Measurements from ENCODE around the gene UNC13A.
"Not testable (repeated sequence)": the region's sequence is repeated elsewhere in the genome, so short reads cannot be mapped to it uniquely, and the experiment has no call there.

UNC13A gene

GRCh38 chr19:17599780-17600179, 88.4 kb downstream of the UNC13A start:
- no peak for DNase-seq

- DNase-seq: no peak
Measured at GRCh38 chr19:17598953-17599352, 89.2 kb downstream of the UNC13A start.

- not testable (repeated sequence) for DNase-seq
Measured at GRCh38 chr19:17598063-17598462, 90.1 kb downstream of the UNC13A start.

- not testable (repeated sequence) for DNase-seq
Measured at GRCh38 chr19:17594296-17594695, 93.9 kb downstream of the UNC13A start.

GRCh38 chr19:17590866-17591265, 97.3 kb downstream of the UNC13A start:
- DNase-seq: no peak

GRCh38 chr19:17585395-17585794, 102.8 kb downstream of the UNC13A start:
- not testable (repeated sequence) for DNase-seq

- DNase-seq: no peak
Measured at GRCh38 chr19:17584132-17584531, 104.0 kb downstream of the UNC13A start.

GRCh38 chr19:17582613-17583012, 105.5 kb downstream of the UNC13A start:
- DNase-seq: no peak

GRCh38 chr19:17581211-17581874, 106.8 kb downstream of the UNC13A start:
- no peak for DNase-seq

- no peak for DNase-seq
Measured at GRCh38 chr19:17580470-17581144, 107.5 kb downstream of the UNC13A start.

GRCh38 chr19:17579661-17580244, 108.4 kb downstream of the UNC13A start:
- peak in 1 of 2 experiments; percentile 30 for DNase-seq

- DNase-seq: no peak
Measured at GRCh38 chr19:17577457-17578097, 110.6 kb downstream of the UNC13A start.

- no peak for DNase-seq
Measured at GRCh38 chr19:17576758-17577456, 111.2 kb downstream of the UNC13A start.

GRCh38 chr19:17575871-17576757, 112.0 kb downstream of the UNC13A start:
- DNase-seq: no peak

GRCh38 chr19:17572638-17573037, 115.5 kb downstream of the UNC13A start:
- DNase-seq: no peak

- DNase-seq: no peak
Measured at GRCh38 chr19:17570791-17571190, 117.4 kb downstream of the UNC13A start.

GRCh38 chr19:17570291-17570690, 117.9 kb downstream of the UNC13A start:
- not testable (repeated sequence) for DNase-seq

- no peak for DNase-seq
Measured at GRCh38 chr19:17567940-17568339, 120.2 kb downstream of the UNC13A start.

GRCh38 chr19:17565611-17566010, 122.5 kb downstream of the UNC13A start:
- no peak for DNase-seq

- no peak for DNase-seq
Measured at GRCh38 chr19:17564781-17565180, 123.4 kb downstream of the UNC13A start.

GRCh38 chr19:17562561-17562960, 125.6 kb downstream of the UNC13A start:
- DNase-seq: no peak

GRCh38 chr19:17562097-17562496, 126.1 kb downstream of the UNC13A start:
- no peak for DNase-seq
